ENCODE data around the gene CDPF1.

The CDPF1 gene

DNA sequence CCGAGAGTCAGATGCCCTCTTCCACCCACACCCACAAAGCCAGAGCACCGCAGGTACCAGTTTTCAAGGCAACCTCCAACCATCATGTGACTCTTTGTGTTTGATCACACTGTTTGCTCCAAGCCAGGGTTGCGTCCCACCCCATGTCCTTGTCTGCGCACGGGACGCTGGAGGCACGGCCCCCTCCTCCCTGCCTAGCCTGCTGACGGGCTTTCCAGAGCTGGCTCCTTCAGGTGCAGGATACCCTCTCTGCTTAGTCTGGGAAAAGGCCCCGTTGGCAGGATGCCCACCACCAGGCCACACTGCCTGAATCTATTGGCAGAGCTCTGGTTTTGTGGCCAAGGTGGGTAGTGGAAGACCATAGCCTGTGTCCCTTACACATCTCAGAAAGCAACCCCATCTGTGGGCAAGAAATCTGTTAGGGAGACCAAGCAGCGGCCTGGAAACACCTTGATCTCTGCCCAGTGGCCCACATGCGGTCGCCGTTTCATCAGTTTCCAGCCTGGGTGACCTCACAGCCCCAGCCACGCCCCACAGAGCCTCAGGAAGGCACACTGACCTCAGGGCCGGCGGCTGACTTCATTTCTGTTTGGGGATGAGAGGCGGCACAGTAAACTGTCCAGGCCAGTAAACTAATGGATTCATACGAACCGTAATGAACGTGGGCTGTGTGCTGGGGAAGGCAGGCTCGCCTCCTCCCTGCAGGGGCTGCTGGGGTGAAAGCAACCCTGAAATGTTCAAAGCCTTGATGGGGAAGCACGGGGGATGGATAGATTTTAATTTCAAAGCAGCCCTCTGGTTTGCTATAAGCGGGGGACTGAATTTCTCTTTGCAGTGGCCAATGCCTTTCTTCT, 25.8 kb downstream of the CDPF1 start:
- TF ChIP-seq CTCF (IDR thresholded peaks at IDR 0.05; ENCODE audit: control insufficient read depth, extremely low read depth, insufficient read depth) = no peak
- DNase-seq (ENCODE audit: low read depth) = no peak
- H3K4me3 ChIP-seq (ENCODE audit: low read depth, low read length) = no peak overlapping the region

DNA sequence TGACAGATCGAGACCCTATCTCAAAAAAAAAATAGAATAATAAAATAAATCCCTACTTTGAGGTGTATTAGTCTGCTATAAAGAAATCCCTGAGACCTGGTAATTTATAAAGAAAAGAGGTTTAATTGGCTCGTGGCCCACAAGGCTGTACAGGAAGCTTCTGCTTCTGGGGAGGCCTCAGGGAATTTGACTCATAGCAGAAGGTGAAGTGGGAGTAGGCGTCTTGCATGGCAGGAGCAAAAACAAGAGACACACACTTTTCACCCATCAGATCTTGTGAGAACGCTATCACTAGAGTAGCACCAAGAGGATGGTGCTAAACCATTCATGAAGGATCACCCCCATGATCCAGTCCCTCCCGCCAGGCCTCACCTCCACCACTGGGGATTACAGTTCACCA, 29.2 kb downstream of the CDPF1 start:
- TF ChIP-seq CTCF (IDR thresholded peaks at IDR 0.05; ENCODE audit: control insufficient read depth, extremely low read depth, insufficient read depth) = no peak
- no peak for DNase-seq (ENCODE audit: low read depth)
- H3K4me3 ChIP-seq (ENCODE audit: low read depth, low read length) = no peak overlapping the region

- no peak overlapping the region for H3K4me3 ChIP-seq (ENCODE audit: low read depth, low read length)
- DNase-seq (ENCODE audit: low read depth) = no peak
These were observed 30.5 kb downstream of the CDPF1 start for GRCh38 chr22:46219636-46220035.

GRCh38 chr22:46214616-46215015, 35.5 kb downstream of the CDPF1 start:
- no peak for TF ChIP-seq CTCF (IDR thresholded peaks at IDR 0.05; ENCODE audit: control insufficient read depth, extremely low read depth, insufficient read depth)
- DNase-seq (ENCODE audit: low read depth) = no peak
- H3K4me3 ChIP-seq (ENCODE audit: low read depth, low read length) = no peak overlapping the region

More at GRCh38 chr22:46219636-46220035, 30.5 kb downstream of the CDPF1 start:
- no peak for TF ChIP-seq CTCF (IDR thresholded peaks at IDR 0.05; ENCODE audit: control insufficient read depth, extremely low read depth, insufficient read depth)

GRCh38 chr22:46214149-46214548, 35.9 kb downstream of the CDPF1 start:
- TF ChIP-seq CTCF (IDR thresholded peaks at IDR 0.05; ENCODE audit: control insufficient read depth, extremely low read depth, insufficient read depth) = no peak
- no peak for DNase-seq (ENCODE audit: low read depth)
- H3K4me3 ChIP-seq (ENCODE audit: low read depth, low read length) = no peak overlapping the region

GRCh38 chr22:46213052-46213451, 37.0 kb downstream of the CDPF1 start:
- no peak for TF ChIP-seq CTCF (IDR thresholded peaks at IDR 0.05; ENCODE audit: control insufficient read depth, extremely low read depth, insufficient read depth)
- no peak overlapping the region for H3K4me3 ChIP-seq (ENCODE audit: low read depth, low read length)
- DNase-seq (ENCODE audit: low read depth) = no peak

GRCh38 chr22:46212195-46212594, 37.9 kb downstream of the CDPF1 start:
- H3K4me3 ChIP-seq (ENCODE audit: low read depth, low read length) = no peak overlapping the region
- DNase-seq (ENCODE audit: low read depth) = no peak
- TF ChIP-seq CTCF (IDR thresholded peaks at IDR 0.05; ENCODE audit: control insufficient read depth, extremely low read depth, insufficient read depth) = no peak
